ENCODE data around the gene XKR7.

GRCh38 chr20:32017711-32018251 is 49.8 kb downstream of the XKR7 start:
- peak in 3 of 7 experiments; percentile 12 to 55 (median 25) for TF ChIP-seq CTCF (IDR thresholded peaks at IDR 0.05)
- no peak for TF ChIP-seq POLR2A (IDR thresholded peaks at IDR 0.05)
- TF ChIP-seq EP300 (IDR thresholded peaks at IDR 0.05) = no peak
- no peak for TF ChIP-seq POLR2AphosphoS5 (IDR thresholded peaks at IDR 0.05)
